Ovary (tissue), 3 donors: ENCODE results near the gene KRT15.

Experiments
- EP300 ChIP-seq: sonication (generic); formaldehyde crosslinking; IDR thresholded peaks from one replicate; pipeline ENCODE4 v1.6.1; 2017; ENCODE audit warnings: antibody characterized with exemption
- POLR2A ChIP-seq: fragments of 450-650 bp; IDR thresholded peaks from one replicate; pipeline ENCODE4 v1.6.1; 2017; ENCODE audit warnings: antibody characterized with exemption, mild to moderate bottlenecking, moderate library complexity
- TF ChIP-seq, protein P1 (sequence below), 3 donors: fragments of 450-650 bp in 2 of 3; fragments of 200-600 bp in 1 of 3; IDR thresholded peaks; one replicate each; pipeline versions ENCODE4 v1.5.1 to v1.8.0; 2016 to 2022; ENCODE audit warnings: antibody characterized with exemption in 3 of 3, mild to moderate bottlenecking in 1 of 3
- donor health status: DM: no; HTN: no; CAD: no.

DNA sequence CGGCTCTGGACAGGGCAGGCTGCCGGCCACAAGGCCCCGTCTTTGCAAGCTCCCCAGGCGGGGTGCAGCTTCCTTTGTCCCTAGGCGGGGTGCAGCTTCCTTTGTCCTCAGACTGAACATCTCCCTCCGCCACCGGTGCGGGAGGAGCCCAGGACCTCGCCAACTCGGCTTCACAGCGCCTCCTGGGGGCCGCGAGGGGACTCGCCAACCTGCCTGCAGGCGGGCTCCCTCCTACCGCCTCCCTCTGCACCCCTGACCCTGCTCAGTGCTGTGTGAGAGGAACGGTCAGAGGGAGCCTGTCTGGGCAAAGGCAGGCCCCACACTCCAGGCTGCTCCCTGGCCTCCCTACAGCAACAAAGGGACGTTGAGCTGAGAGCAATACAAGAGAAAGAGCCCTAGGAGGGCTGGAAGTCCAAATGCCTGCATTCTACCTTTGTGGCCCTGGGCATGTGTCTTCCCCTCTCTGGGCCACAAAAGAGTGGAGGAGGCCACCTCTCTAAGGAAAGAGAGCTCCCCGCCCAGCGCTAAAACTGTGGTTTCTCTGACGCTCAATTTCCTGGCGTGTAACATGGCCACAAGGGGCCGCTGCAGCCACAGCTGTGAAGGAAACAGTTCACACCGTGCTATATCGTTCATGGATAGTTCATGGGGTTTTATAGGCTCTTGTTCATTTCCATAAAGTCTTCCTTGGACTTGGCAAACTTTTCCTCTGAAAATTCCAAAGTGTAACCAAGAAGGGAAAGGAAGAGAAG is 30.3 kb upstream of the KRT15 start:
- TF ChIP-seq, protein P1, sequence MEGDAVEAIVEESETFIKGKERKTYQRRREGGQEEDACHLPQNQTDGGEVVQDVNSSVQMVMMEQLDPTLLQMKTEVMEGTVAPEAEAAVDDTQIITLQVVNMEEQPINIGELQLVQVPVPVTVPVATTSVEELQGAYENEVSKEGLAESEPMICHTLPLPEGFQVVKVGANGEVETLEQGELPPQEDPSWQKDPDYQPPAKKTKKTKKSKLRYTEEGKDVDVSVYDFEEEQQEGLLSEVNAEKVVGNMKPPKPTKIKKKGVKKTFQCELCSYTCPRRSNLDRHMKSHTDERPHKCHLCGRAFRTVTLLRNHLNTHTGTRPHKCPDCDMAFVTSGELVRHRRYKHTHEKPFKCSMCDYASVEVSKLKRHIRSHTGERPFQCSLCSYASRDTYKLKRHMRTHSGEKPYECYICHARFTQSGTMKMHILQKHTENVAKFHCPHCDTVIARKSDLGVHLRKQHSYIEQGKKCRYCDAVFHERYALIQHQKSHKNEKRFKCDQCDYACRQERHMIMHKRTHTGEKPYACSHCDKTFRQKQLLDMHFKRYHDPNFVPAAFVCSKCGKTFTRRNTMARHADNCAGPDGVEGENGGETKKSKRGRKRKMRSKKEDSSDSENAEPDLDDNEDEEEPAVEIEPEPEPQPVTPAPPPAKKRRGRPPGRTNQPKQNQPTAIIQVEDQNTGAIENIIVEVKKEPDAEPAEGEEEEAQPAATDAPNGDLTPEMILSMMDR (IDR thresholded peaks at IDR 0.05) = peak; percentile 59 to 69 (median 68)
- TF ChIP-seq POLR2A (no peak), EP300 (no peak)
